Measurements from ENCODE around the gene NOL9. TPM values are rescaled to one million over a fixed set of nuclear protein-coding genes. Genes with fewer than 3 reads are reported as not detected.

Gene NOL9
- total RNA-seq, 1 donor from 2014 or later, result 26.8 TPM

DNA sequence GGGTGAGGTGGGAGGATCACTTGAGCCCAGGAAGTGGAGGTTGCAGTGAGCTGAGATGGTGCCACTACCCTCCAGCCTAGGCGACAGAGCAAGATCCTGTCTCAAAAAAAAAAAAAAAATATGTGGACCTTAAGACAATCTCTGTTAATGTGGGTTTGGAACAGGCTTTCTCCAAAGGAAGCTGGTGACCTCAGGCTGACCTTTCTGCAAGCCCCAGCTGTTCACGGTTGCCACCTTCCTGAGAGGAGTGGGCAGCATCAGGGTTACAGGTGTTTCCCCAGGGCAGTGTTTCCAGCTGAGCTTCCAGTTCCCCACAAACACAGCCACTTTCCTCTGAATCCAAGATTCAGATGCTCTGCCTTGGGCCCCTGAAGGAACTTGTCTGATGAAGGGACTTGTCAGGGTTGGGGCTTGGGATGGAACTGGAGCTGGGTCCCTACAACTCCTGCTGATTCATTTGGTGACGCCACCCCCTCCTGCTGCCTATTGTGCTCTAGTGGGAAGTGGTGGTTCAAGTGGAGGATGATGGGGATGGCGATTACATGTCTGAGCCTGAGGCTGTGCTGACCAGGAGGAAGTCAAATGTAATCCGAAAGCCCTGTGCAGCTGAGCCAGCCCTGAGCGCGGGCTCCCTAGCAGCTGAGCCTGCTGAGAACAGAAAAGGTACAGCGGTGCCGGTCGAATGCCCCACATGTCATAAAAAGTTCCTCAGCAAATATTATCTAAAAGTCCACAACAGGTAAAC, 27.4 kb upstream of the NOL9 start:
- peaks cover 40% of the 10 kb centered on the region for H4K20me1 ChIP-seq (ENCODE audit: insufficient read depth, low read length)
- Mint-ChIP-seq H3K36me3 (ENCODE audit: low read depth, unreplicated experiment) (peaks cover 3% of the 10 kb centered on the region), H3K27me3 (ENCODE audit: low read depth, unreplicated experiment) (no peaks in the 10 kb centered on the region), H3K9me3 (ENCODE audit: unreplicated experiment) (no peaks in the 10 kb centered on the region), H3K4me1 (ENCODE audit: low read depth, unreplicated experiment) (peaks cover 25% of the 10 kb centered on the region), H3K4me3 (ENCODE audit: unreplicated experiment) (peak overlapping the region; percentile 96), H3K27ac (ENCODE audit: unreplicated experiment) (peak overlapping the region; percentile 41)
- H3K36me3 ChIP-seq (ENCODE audit: insufficient read depth, low read length), result no peaks in the 10 kb centered on the region
- peak overlapping the region; percentile 90 for H3K4me2 ChIP-seq (ENCODE audit: low read length)
- no peaks in the 10 kb centered on the region for H3K9me3 ChIP-seq (ENCODE audit: insufficient read depth, low read depth, low read length)
- H3K27me3 ChIP-seq (ENCODE audit: insufficient read depth, low read length), result no peaks in the 10 kb centered on the region
- no peak overlapping the region for H2AFZ ChIP-seq (ENCODE audit: low read depth, low read length)
- no peak overlapping the region for H3K4me3 ChIP-seq (ENCODE audit: insufficient read depth, low read depth, low read length)
- H3K4me1 ChIP-seq (ENCODE audit: insufficient read depth, low read length), result peaks cover 12% of the 10 kb centered on the region
- H3K79me2 ChIP-seq (ENCODE audit: insufficient read depth, low read length), result peaks cover 32% of the 10 kb centered on the region
- no peak for TF ChIP-seq EZH2 (IDR thresholded peaks at IDR 0.05; ENCODE audit: insufficient read depth, low read length)
- DNase-seq (ENCODE audit: low read depth) (no peak), FAIRE-seq (no peak)
- no peak overlapping the region for H3K27ac ChIP-seq (ENCODE audit: low read depth, low read length)
- H3K9ac ChIP-seq (ENCODE audit: low read length), result no peak overlapping the region

DNA sequence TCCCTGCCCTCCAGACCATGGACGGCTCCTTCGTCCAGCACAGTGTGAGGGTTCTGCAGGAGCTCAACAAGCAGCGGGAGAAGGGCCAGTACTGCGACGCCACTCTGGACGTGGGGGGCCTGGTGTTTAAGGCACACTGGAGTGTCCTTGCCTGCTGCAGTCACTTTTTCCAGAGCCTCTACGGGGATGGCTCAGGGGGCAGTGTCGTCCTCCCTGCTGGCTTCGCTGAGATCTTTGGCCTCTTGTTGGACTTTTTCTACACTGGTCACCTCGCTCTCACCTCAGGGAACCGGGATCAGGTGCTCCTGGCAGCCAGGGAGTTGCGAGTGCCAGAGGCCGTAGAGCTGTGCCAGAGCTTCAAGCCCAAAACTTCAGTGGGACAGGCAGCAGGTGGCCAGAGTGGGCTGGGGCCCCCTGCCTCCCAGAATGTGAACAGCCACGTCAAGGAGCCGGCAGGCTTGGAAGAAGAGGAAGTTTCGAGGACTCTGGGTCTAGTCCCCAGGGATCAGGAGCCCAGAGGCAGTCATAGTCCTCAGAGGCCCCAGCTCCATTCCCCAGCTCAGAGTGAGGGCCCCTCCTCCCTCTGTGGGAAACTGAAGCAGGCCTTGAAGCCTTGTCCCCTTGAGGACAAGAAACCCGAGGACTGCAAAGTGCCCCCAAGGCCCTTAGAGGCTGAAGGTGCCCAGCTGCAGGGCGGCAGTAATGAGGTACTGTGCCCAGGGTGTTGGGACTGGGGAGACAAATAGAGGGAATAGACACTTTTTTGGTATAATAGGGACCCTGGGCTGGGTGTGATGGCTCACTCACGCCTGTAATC, 26.5 kb upstream of the NOL9 start:
- Histone ChIP-seq H3K4me2 (ENCODE audit: low read length) (peak overlapping the region; percentile 90), H3K4me1 (ENCODE audit: insufficient read depth, low read length) (peaks cover 12% of the 10 kb centered on the region), H3K9ac (ENCODE audit: low read length) (peak overlapping the region; percentile 83), H3K4me3 (ENCODE audit: insufficient read depth, low read depth, low read length) (peak overlapping the region; percentile 65), H3K9me3 (ENCODE audit: insufficient read depth, low read depth, low read length) (no peaks in the 10 kb centered on the region), H3K27me3 (ENCODE audit: insufficient read depth, low read length) (no peaks in the 10 kb centered on the region), H3K27ac (ENCODE audit: low read depth, low read length) (peak overlapping the region; percentile 45), H3K36me3 (ENCODE audit: insufficient read depth, low read length) (no peaks in the 10 kb centered on the region), H4K20me1 (ENCODE audit: insufficient read depth, low read length) (peaks cover 36% of the 10 kb centered on the region), H2AFZ (ENCODE audit: low read depth, low read length) (peak overlapping the region; percentile 31), H3K79me2 (ENCODE audit: insufficient read depth, low read length) (peaks cover 32% of the 10 kb centered on the region)
- peaks cover 3% of the 10 kb centered on the region for H3K36me3 Mint-ChIP-seq (ENCODE audit: low read depth, unreplicated experiment)
- no peak for TF ChIP-seq EZH2 (IDR thresholded peaks at IDR 0.05; ENCODE audit: insufficient read depth, low read length)
- TF ChIP-seq, protein P1, sequence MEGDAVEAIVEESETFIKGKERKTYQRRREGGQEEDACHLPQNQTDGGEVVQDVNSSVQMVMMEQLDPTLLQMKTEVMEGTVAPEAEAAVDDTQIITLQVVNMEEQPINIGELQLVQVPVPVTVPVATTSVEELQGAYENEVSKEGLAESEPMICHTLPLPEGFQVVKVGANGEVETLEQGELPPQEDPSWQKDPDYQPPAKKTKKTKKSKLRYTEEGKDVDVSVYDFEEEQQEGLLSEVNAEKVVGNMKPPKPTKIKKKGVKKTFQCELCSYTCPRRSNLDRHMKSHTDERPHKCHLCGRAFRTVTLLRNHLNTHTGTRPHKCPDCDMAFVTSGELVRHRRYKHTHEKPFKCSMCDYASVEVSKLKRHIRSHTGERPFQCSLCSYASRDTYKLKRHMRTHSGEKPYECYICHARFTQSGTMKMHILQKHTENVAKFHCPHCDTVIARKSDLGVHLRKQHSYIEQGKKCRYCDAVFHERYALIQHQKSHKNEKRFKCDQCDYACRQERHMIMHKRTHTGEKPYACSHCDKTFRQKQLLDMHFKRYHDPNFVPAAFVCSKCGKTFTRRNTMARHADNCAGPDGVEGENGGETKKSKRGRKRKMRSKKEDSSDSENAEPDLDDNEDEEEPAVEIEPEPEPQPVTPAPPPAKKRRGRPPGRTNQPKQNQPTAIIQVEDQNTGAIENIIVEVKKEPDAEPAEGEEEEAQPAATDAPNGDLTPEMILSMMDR (IDR thresholded peaks at IDR 0.05; ENCODE audit: insufficient read depth, low read depth, low read length), result peak; percentile 9
- H3K27ac Mint-ChIP-seq (ENCODE audit: unreplicated experiment), result peak overlapping the region; percentile 80
- peaks cover 25% of the 10 kb centered on the region for H3K4me1 Mint-ChIP-seq (ENCODE audit: low read depth, unreplicated experiment)
- FAIRE-seq, result no peak
- H3K27me3 Mint-ChIP-seq (ENCODE audit: low read depth, unreplicated experiment), result no peaks in the 10 kb centered on the region
- peak overlapping the region; percentile 96 for H3K4me3 Mint-ChIP-seq (ENCODE audit: unreplicated experiment)
- no peaks in the 10 kb centered on the region for H3K9me3 Mint-ChIP-seq (ENCODE audit: unreplicated experiment)
- no peak for DNase-seq (ENCODE audit: low read depth)

DNA sequence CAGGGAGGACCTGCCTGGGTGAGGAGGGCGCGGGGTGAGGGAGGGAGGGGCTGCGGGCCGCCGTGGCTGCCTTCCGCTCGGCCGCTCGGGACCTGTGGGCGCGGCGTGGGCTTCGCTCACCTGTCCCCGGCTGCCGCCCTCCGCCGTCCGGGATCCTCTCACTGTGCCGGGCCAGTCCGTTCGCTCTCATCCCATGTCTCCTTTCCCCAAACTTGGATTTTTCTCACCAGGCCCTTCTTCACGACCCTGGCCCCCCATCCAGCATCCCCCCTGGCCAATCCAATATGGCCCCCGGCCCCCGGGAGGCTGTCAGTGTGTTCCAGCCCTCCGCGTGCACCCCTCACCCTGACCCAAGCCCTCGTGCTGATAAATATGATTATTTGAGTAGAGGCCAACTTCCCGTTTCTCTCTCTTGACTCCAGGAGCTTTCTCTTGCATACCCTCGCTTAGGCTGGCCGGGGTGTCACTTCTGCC, 25.8 kb upstream of the NOL9 start:
- H3K27me3 Mint-ChIP-seq (ENCODE audit: low read depth, unreplicated experiment), result no peaks in the 10 kb centered on the region
- peak overlapping the region; percentile 65 for H3K4me3 ChIP-seq (ENCODE audit: insufficient read depth, low read depth, low read length)
- peaks cover 30% of the 10 kb centered on the region for H4K20me1 ChIP-seq (ENCODE audit: insufficient read depth, low read length)
- TF ChIP-seq EZH2 (IDR thresholded peaks at IDR 0.05; ENCODE audit: insufficient read depth, low read length), result no peak
- TF ChIP-seq, protein P1 (IDR thresholded peaks at IDR 0.05; ENCODE audit: insufficient read depth, low read depth, low read length), result no peak
- peak overlapping the region; percentile 80 for H3K27ac Mint-ChIP-seq (ENCODE audit: unreplicated experiment)
- H3K9me3 ChIP-seq (ENCODE audit: insufficient read depth, low read depth, low read length), result no peaks in the 10 kb centered on the region
- H3K27ac ChIP-seq (ENCODE audit: low read depth, low read length), result peak overlapping the region; percentile 45
- H3K4me2 ChIP-seq (ENCODE audit: low read length), result peak overlapping the region; percentile 90
- no peaks in the 10 kb centered on the region for H3K36me3 ChIP-seq (ENCODE audit: insufficient read depth, low read length)
- peaks cover 12% of the 10 kb centered on the region for H3K4me1 ChIP-seq (ENCODE audit: insufficient read depth, low read length)
- peak overlapping the region; percentile 83 for H3K9ac ChIP-seq (ENCODE audit: low read length)
- H2AFZ ChIP-seq (ENCODE audit: low read depth, low read length), result peak overlapping the region; percentile 31
- H3K27me3 ChIP-seq (ENCODE audit: insufficient read depth, low read length), result no peaks in the 10 kb centered on the region
- peak overlapping the region; percentile 96 for H3K4me3 Mint-ChIP-seq (ENCODE audit: unreplicated experiment)
- no peak for DNase-seq (ENCODE audit: low read depth)
- peaks cover 32% of the 10 kb centered on the region for H3K79me2 ChIP-seq (ENCODE audit: insufficient read depth, low read length)
- H3K4me1 Mint-ChIP-seq (ENCODE audit: low read depth, unreplicated experiment), result peaks cover 25% of the 10 kb centered on the region
- H3K9me3 Mint-ChIP-seq (ENCODE audit: unreplicated experiment), result no peaks in the 10 kb centered on the region
- no peak for FAIRE-seq
- peaks cover 3% of the 10 kb centered on the region for H3K36me3 Mint-ChIP-seq (ENCODE audit: low read depth, unreplicated experiment)

All from astrocyte (in vitro differentiated cells and primary cell).